Hippocampal formation (tissue), 2 donors: ENCODE measurements around the gene DNAAF8.
"Not testable (repeated sequence)": the region's sequence is repeated elsewhere in the genome, so short reads cannot be mapped to it uniquely, and the experiment has no call there.

Experiments
- DNase-seq, 2 donors: peaks; one replicate each; lab custom pipeline; 2025; lab: John Stamatoyannopoulos, UW

DNAAF8 gene

DNA sequence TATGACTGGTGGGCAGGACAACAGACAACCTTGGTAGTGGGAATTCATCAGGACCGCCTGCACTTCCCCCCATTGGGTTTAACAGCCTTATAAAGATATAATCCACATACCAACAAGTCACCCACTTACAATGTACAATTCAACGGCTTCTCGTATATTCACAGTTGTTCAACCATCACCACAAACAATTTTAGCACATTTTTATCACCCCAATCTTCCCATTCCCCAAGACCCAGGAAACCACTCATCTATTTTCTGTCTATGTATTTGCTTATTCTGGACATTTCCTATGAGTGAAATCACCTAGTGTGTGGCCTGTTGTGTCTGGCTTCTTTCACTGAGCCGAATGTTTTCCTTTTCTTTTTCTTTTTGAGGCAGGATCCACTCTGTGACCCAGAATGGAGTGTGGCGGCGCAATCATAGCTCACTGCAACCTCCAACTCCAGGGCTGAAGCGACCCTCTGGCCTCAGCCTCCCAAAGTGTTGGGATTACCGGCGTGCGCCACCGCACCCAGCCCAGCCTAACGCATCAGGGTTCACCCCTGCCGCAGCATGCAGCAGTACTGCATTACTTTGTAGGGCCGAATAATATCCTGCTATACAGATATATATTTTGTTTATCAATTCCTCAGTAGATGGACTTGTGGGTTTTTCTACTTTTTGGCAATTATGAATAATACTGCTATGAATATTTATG lies 11.1 kb upstream of the DNAAF8 start:
- DNase-seq: no peak

DNA sequence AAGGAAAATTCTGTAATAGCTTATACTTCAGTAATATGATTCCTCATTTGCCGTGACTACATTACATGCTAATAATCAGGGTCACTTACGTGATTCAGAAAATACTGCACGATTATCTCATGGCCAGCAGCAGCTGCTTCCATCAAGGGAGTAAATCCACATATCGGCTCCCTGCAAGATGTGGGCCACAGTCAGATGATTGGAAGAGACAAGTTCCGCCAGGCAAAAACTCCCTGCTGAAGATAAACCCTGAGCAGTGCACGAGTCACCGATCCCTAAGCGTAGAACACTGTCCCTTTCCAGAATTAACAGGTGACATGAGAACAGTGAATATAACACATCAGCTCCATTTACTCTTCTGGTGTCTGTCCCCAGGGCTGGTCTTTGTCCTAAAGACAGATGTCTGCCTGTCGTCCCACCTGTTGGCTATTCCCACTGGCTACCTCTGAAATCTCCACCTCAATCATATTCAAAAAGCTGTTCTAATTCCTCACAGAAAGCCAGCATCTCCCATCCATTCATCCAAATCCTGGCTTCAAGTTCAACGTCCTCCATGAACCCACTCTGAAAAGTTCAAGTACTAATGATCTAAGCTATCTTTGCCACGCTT lies 9.6 kb upstream of the DNAAF8 start:
- no peak for DNase-seq

DNA sequence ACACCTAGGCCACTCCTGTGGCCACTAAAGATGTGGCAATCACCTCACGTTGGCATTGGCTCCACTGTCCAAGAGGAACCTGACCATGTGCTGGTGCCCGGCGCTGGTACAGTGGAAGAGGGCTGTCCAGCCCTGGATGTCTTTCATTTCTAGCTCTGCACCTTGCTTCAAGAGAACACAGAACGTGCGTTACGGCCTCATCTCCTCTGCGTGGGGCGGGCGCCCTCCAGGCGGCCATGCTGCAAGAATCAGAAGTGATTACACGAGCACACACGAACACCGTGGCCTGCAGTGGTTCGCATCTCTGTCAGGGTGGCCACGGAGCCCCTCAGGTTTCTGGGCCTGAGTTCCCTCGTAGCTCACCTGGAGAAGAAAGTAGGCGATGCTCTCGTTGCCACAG lies 7.7 kb upstream of the DNAAF8 start:
- no peak for DNase-seq

DNA sequence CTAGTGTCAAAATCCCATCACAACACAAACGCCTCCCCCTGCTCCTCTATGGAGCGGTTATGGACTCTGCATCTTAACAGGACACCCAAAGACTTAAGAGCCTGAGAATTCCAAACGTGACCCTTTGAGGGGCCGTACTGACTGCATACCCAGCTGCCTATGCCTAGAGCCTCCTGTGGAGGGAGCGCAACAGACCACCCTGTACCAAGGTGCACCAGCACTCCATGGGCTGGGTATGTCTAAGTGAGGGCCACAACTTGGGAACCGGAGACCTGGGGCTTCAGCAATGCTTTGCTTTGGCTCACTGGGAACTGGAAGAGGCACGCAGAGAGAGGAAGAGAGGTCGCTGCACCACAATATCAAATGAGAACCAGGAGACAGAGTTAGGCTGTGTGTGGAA lies 5.7 kb upstream of the DNAAF8 start:
- no peak for DNase-seq

DNA sequence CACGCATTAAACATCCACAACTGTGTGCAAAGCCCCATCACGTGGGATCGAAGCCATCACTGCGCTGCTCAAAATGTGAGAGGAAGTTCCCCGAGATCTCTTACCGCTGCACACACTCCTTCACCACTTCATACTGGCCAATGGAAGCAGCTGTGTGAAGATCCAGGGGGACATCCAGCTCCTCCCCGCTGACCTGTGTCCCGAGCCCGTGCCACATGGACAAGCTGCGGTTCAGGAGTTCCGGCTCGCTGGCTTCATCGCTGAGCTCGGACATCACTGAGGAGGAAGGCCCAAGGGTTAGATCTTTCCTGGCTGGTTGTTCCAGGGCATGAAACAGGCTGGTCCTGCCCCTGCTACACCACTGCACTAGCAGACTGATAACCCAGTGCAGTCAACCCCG lies 4.5 kb upstream of the DNAAF8 start:
- no peak for DNase-seq

DNA sequence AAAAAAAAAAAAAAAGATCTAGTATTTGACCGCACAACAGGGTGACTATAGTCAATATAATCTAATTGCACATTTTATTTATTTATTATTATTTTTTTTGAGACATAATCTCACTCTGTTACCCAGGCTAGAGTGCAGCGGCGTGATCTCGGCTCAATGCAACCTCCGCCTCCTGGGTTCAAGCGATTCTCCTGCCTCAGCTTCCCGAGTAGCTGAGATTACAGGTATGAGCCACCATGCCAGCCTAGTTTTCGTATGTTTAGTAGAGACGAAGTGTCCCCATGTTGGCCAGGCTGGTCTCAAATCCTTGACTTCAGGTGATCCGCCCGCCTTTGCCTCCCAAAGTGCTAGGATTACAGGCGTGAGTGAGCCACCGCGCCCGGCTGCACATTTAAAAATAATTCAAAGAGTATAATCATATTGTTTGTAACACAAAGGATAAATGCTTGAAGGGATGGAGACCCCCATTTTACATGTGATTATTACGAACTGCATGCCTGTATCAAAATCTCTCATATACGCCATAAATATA lies 1.1 kb upstream of the DNAAF8 start:
- DNase-seq: no peak

DNA sequence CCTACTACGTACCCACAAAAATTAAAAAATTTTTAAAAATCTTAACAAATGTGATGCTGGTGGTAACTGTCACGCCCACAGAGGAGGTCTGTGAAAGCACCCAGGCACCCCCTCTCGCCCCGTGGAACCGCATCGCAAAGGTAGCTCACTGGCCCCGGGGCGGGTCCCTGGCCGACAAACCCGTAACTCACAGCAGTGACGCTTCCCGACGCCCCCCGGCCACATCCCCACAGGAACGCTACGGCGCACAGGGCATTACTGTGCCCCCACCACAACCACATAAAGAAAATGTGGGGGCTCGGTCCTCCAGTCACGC lies 632 bp upstream of the DNAAF8 start:
- DNase-seq: no peak

DNA sequence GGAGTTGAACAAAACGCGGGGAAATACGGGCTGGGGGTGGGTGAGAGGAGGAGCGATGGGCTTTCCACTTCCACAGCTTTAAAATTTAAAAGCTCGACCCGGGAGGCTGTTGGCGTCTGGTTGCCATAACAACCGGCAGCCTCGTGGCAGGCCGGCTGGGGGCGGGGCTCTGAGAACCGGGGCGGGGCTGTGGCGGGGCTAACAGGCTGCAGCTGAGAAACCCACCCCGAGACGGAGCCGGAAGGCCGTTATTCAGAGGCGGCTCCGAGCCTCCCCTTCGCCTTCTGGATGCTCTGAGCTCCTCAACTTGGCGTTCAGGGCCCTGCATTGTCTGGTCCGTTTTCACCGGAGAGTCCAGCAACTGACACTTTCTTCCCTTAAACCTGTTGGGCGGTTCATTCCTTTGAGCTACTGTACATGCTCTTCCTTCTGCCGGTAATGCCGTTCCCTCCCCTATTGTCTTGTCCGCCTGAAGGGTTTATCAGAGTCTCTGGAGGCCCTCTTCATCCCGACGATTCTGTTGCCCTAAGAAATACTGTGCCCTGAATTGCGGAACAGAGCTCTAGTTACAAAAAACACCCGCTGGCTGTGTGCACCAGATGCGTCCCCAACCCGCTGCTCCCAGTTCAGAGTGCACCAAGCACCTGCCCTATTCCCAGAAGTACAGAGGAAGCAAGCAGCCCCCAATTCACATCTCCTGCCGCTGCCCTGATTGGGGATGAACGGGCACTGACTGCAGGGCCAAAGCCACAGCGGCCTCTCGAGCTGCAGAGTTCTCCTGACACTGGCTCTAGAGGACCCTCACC lies 596 bp downstream of the DNAAF8 start:
- peak; percentile 52 to 71 for DNase-seq

DNA sequence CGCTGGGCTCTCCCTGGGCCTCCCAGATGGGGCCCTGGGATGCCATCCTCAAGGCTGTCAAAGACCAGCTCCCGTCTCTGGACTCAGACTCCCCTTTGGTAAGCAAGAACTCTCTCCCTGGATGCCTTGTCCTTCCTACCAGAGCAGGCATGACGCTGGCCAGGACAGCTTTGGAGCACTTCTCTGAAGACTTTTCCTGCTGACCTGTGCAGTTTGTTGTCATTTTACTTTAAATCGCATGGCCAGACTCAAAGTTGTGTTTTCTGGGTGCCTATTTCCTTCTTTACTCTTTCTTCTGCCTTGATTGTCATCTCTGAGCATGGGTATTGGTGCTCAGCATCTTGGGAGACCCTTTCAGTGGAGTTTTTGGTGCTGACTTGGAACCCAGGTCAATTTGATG lies 2.2 kb downstream of the DNAAF8 start:
- DNase-seq: no peak

DNA sequence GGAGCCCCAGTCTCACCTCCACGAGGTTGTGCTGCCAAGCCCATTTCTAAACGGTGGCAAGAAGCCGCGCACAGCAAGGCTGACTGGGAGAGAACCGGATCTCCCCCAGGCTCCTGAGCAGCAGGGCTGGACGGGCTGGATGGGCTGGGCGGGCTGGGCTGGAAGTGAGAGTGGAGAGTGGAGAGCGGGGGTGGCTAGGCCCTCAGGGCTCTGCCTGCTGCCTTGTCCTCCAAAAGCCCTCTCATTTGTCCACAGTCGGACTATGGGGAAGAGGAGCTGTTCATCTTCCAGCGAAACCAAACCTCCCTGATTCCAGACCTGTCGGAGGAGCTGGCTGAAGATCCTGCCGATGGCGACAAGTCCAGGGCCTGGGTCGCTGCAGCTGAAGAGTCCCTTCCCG lies 3.2 kb downstream of the DNAAF8 start:
- DNase-seq: no peak

DNA sequence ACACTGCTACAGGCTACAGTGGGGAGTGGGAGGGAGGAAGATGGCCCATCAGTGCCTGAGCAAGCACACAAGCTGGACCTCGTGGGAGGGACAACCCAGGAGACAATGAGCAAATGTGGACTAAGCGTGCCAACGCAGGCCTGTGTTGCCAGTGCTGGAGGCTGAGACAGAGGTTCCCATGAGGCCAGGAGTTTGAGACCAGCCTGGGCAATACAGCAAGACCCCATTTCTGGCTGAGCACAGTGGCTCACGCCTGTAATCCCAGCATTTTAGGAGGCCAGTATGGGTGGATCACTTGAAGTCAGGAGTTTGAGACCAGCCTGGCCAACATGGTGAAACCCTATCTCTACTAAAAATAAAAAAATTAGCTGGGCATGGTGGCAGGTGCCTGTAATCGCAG lies 4.0 kb downstream of the DNAAF8 start:
- DNase-seq: not testable (repeated sequence)

DNA sequence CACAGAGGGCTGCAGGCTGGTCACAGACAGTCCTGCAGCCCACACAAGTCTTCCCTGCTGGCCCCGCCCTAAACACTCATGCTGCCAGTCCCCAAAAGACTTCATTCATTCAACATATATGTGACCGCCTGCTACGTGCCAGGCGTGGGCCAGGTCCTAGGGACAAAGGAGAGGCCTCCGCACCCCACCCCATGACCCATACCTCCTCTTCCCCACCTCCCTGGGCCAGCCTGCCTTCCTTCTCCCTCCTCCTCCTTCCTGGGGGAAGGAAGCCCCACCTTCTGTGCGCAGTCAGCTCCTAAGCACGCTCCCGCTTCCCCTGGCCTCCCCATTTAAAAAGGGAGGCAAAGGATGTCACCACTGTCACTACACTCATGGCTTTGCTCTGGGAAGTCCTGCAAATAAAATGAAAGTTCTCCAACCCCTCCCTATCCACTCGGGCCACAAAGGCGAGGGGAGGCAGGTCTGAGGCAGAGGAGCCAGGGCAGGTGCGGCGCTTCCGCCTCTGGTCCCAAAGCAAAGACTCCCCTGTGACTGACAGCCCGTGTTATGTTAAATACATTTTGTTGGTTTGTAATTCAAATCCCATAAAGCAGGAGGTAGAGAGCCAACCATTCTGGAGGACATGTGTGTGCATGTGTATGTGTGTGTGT lies 9.0 kb downstream of the DNAAF8 start:
- no peak for DNase-seq

DNA sequence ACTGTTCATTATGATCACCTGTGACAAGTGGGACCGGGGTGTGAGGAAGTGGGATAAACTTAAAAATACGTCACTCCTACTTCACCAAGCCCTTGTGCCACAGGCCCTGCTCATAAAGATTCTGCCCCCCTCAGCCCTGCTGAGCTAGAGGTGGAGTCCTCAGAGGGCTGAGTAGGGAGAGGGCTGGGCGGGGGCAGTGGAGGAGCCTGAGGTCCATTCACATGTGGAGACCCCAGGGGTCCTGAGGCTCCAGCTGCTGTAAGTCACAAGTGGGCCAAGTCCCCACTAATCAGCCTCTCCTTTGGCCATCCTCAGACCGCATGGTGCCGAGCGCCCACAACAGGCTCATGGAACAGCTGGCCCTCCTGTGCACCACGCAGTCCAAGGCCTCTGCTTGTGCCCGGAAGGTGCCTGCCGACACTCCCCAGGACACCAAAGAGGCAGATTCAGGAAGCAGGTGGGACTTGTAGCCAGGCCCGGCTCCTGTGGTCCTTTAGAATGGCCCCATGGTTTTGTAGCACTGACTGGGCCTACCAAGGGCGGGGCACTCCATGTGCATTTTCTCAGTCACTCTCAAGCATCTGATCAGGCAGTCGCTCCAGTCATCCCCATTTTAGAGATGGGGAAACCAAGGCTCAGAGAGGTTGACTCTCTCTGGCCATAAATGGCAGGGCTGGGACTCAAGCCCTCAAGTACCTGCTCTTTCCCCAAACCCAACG lies 10.4 kb downstream of the DNAAF8 start:
- no peak for DNase-seq

DNA sequence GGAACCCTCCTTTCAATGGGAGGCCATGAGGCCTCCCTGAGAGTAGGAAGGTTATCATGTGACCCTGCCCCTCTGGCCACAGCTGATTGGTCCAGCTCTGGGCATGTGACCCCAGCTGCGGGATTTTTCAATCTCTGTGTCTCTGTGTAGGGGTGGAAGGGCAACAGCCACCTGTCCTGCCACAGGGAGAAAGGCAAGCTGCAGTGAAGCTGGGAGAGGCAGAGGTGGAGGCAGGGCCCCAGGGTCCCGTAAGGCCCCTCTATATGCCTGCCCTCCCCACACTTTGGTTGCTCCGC lies 10.9 kb downstream of the DNAAF8 start:
- DNase-seq: no peak

DNA sequence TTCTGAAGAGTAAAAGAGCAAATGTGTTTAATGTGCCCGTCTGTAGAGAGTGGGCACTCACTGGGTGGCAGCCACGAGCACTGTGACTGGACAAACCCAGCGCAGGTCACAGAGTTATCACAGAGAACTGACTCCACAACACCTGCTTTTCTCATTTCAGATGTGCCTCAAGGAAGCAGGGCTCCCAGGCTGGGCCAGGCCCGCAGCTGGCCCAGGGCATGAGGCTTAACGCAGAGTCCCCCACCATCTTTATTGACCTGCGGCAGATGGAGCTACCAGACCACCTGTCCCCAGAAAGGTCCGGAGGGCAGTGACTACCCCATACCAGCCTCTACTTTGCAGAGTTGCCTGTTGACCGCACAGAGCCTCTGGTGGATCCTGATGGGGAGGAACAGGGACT lies 11.9 kb downstream of the DNAAF8 start:
- no peak for DNase-seq

DNA sequence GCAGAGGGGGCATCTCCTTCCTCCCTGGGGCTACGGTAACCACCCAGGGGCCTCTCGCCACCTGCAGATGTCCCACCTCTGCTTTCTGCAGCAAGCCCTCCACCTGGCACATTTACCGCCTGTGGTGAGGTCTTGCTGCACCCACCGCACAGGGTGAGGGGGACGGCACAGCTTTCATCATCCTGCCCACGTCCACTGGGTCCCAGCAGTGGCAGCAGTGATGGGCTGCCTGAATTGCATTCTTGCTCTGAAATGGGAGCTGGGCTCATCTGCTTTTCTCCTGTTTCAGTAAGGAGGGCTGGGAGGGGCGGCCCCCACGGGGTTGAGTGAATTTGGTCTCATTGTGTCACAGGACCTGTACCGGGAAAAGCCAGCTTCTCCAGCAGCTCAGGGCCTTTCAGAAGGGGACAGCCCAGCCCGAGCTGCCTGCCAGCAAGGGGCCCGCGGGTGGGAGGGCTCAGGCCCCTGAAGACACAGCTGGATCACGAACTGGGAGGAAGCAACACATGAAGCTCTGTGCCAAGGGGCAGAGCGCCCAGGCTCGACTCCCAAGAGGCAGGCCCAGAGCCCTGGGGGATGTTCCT lies 12.7 kb downstream of the DNAAF8 start:
- no peak for DNase-seq

DNA sequence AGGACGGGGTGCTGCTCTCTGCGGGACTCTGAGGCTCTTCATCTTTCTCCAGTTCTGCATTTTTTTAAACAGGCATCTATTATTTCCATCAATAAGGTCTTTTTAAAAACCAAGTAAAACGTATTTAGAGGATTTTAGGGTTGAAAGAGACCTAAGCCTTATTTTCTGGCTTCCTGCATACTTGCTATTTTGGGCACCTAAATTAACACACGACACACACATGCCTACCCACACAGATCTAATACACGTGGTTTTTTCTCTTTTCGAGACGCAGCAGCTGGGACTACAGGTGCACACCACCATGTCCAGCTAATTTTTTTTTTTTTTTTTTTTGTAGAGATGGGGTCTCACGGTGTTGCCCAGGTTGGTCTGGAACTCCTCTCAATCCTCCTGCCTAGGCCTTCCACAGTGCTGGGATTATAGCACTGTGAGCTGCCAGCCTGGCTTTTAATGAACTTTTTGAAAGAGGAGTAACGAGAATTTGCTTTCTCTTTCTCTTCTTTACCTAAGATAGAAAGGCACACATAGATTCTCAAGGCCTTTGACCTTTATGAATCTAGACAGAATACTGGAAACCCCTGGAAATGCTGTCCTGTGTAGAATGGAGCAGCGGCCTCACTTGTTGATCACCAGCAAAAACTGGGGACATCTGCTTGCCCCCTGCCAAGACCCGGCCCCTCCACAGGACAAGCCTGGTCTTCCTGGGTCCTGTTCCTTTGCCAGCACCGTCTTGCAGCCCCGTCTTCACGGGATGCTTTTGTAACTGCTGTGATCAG lies 13.8 kb downstream of the DNAAF8 start:
- DNase-seq: no peak

DNA sequence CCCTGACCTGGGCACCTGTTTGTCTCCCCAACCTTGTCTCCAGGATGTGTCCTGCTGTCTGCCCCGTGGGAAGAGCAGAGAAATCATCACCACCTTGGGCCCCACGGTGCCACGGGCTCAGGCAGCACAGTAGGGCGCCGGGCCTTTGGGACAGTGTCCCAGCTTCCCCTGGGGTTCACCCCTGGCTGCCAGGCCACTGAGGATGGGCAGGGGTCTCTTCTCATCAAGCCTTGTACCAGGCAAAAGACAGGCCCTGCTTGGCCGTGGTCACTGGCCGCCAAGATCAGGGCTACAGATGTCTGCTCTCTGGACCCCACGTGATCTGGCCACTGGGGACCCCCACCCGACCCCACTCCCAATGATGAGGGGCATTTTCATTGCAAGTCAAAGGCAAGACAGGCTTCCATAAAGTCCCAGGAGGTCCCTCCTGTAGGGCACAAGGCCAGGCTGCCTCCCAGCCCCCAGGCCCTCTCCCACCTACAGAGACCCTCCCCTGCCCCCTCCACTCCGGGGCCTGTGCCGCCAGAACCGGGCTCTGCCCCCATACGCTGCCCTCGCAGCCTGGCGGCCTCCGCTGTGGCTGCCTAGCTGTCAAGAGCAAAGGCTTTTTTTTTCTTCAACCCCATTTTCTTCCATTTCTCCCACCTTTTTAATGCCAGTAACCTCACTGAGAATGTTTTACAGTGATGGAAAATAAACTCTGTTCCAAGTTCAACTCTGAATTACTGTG lies 14.5 kb downstream of the DNAAF8 start:
- DNase-seq: no peak

DNA sequence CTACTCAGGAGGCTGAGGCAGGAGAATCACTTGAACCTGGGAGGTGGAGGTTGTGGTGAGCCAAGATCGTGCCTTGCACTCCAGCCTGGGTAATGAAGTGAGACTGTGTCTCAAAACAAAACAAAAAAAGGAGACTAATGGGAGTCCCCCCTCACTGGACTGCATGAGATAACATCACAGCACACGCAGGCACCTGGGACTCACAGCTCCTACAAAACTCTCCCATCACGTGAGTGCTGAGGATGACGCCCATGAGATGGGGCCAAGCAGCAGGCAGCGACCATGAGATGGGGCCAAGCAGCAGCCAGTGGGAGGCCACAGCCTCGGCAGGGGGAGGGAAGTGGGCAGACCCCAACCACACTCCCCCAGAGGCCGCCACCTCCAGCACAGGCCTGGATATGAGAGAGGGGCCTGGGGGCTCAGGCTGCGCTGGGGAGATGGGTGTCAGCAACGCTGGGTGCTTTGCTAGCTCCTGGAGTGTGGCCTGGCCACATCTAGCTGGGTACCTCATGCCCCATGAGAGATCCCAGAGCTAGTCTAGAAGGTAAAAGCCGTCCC lies 15.4 kb downstream of the DNAAF8 start:
- DNase-seq: no peak

DNA sequence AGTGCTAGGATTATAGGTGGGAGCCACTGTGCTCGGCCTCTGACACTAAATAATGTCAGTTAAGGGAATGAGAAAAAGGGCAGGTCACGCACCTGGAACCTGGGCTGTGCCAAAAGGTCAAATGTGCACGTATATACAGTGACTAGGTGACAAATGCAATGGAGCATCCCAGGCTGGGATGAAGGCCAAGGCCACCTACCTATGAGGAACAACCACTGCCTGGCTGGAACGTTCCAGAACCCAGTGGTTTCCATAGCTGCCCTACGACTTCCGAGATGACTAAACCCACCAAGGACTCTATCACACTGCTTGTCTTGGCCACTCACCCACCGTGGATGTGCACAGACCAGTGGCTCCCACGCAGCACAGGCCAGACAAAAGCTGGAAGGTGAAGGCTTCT lies 16.6 kb downstream of the DNAAF8 start:
- DNase-seq: no peak
